GM21423 (cell line): ENCODE measurements around the gene ZNHIT1.
A peak's percentile ranks its signal among the peaks of the same experiment; 100 is the strongest.

Source experiments
- ATAC-seq: cut with Tn5 transposase; IDR thresholded peaks from one replicate; pipeline ENCODE4 v1.9.1; 2021; ENCODE audit warnings: mild to moderate bottlenecking, moderate library complexity; ENCODE audit not compliant: unreplicated experiment

The ZNHIT1 gene

GRCh38 chr7:101216860-101217387, 1.0 kb upstream of the ZNHIT1 start:
- peak; percentile 19 for ATAC-seq

GRCh38 chr7:101218236-101219125, 516 bp downstream of the ZNHIT1 start:
- ATAC-seq, result peak; percentile 10

- ATAC-seq, result no peak
Observed at GRCh38 chr7:101220295-101220694, 2.3 kb downstream of the ZNHIT1 start.

GRCh38 chr7:101222275-101222830, 4.4 kb downstream of the ZNHIT1 start:
- ATAC-seq, result no peak

GRCh38 chr7:101223528-101223927, 5.6 kb downstream of the ZNHIT1 start:
- ATAC-seq, result no peak

- no peak for ATAC-seq
Observed at GRCh38 chr7:101225650-101226049, 7.7 kb downstream of the ZNHIT1 start.

- no peak for ATAC-seq
Observed at GRCh38 chr7:101226721-101227120, 8.8 kb downstream of the ZNHIT1 start.

GRCh38 chr7:101231644-101232043, 13.7 kb downstream of the ZNHIT1 start:
- no peak for ATAC-seq

- ATAC-seq, result no peak
Observed at GRCh38 chr7:101232141-101232850, 14.3 kb downstream of the ZNHIT1 start.

GRCh38 chr7:101233907-101234547, 16.1 kb downstream of the ZNHIT1 start:
- no peak for ATAC-seq

- no peak for ATAC-seq
Observed at GRCh38 chr7:101234636-101235035, 16.7 kb downstream of the ZNHIT1 start.

- no peak for ATAC-seq
Observed at GRCh38 chr7:101235050-101235449, 17.1 kb downstream of the ZNHIT1 start.

- no peak for ATAC-seq
Observed at GRCh38 chr7:101235522-101235921, 17.6 kb downstream of the ZNHIT1 start.

GRCh38 chr7:101236292-101236835, 18.4 kb downstream of the ZNHIT1 start:
- no peak for ATAC-seq

GRCh38 chr7:101237206-101238067, 19.5 kb downstream of the ZNHIT1 start, which contains the start of gene CLDN15:
TSS of gene CLDN15 (minus strand) at chr7:101237802. CDS start at chr7:101237581, 221 bp downstream.
- no peak for ATAC-seq

GRCh38 chr7:101238226-101239182, 20.5 kb downstream of the ZNHIT1 start:
- no peak for ATAC-seq

GRCh38 chr7:101239191-101239950, 21.4 kb downstream of the ZNHIT1 start:
- ATAC-seq, result no peak

- ATAC-seq, result no peak
Observed at GRCh38 chr7:101239951-101240220, 21.9 kb downstream of the ZNHIT1 start.
